ENCODE results near the gene RANBP10. TPM values are rescaled to one million over a fixed set of nuclear protein-coding genes. Genes with fewer than 3 reads are reported as not detected.
A peak's percentile ranks its signal among the peaks of the same experiment; 100 is the strongest.

Gene RANBP10
- total and polyA plus RNA-seq, 4 donors: 9.8 to 15.5 (median 13.8) TPM

GRCh38 chr16:67833030-67833414 lies 26.7 kb upstream of the RANBP10 start:
- Histone ChIP-seq H3K36me3 (ENCODE audit: control insufficient read depth in 4 of 4, insufficient read depth in 3 of 4, low read depth in 1 of 4, low read length in 3 of 4) (peaks cover 0 to 25% (median 19%) of the 10 kb centered on the region in 4 donors), H3K4me1 (ENCODE audit: control insufficient read depth in 4 of 4, insufficient read depth in 4 of 4, low read length in 3 of 4) (peaks cover 4 to 19% (median 10%) of the 10 kb centered on the region in 4 donors), H3K9me3 (ENCODE audit: control insufficient read depth in 4 of 4, low read length in 3 of 4) (no peaks in the 10 kb centered on the region), H3K9ac (ENCODE audit: low read depth in 1 of 2, low read length in 2 of 2) (peak overlapping the region; percentile 74 to 85), H3K4me3 (ENCODE audit: low read depth in 1 of 3, low read length in 3 of 3) (peak overlapping the region; percentile 70 to 88 (median 87)), H3K27ac (ENCODE audit: low read depth in 1 of 2, low read length in 2 of 2) (no peak overlapping the region), H3K27me3 (ENCODE audit: control insufficient read depth in 4 of 4, insufficient read depth in 4 of 4, low read length in 3 of 4) (no peaks in the 10 kb centered on the region)
- no peak for DNase-seq (ENCODE audit: low spot score)
- WGBS: under 1% methylated on average over 3 of the region's 3 CpGs
- TF ChIP-seq NR2F2 (IDR thresholded peaks at IDR 0.05): no peak
- TF ChIP-seq RAD21 (IDR thresholded peaks at IDR 0.05): no peak
- TF ChIP-seq CTCF (IDR thresholded peaks at IDR 0.05; ENCODE audit: low read depth, low read length, missing input control): no peak
- no peak for TF ChIP-seq SP1 (IDR thresholded peaks at IDR 0.05)
- TF ChIP-seq RXRA (IDR thresholded peaks at IDR 0.05): no peak
- no peak for TF ChIP-seq YY1 (IDR thresholded peaks at IDR 0.05)
- TF ChIP-seq FOXA2 (IDR thresholded peaks at IDR 0.05): no peak
- no peak for TF ChIP-seq EGR1 (IDR thresholded peaks at IDR 0.05; ENCODE audit: low read depth in 2 of 2)
- TF ChIP-seq HNF4A (conservative IDR thresholded peaks at IDR 0.05): no peak
- TF ChIP-seq, protein P1, sequence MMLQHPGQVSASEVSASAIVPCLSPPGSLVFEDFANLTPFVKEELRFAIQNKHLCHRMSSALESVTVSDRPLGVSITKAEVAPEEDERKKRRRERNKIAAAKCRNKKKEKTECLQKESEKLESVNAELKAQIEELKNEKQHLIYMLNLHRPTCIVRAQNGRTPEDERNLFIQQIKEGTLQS (IDR thresholded peaks at IDR 0.05): no peak
- no peak for TF ChIP-seq GABPA (IDR thresholded peaks at IDR 0.05 in 1 of 2, conservative IDR thresholded peaks at IDR 0.05 in 1 of 2)
- no peak for TF ChIP-seq JUND (IDR thresholded peaks at IDR 0.05)
- TF ChIP-seq REST (IDR thresholded peaks at IDR 0.05): no peak
- TF ChIP-seq FOXA1 (IDR thresholded peaks at IDR 0.05): no peak
- TF ChIP-seq ZBTB33 (IDR thresholded peaks at IDR 0.05): no peak
- TF ChIP-seq TAF1 (conservative IDR thresholded peaks at IDR 0.05): no peak
- TF ChIP-seq, protein P2, sequence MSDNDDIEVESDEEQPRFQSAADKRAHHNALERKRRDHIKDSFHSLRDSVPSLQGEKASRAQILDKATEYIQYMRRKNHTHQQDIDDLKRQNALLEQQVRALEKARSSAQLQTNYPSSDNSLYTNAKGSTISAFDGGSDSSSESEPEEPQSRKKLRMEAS (IDR thresholded peaks at IDR 0.05): no peak
- TF ChIP-seq HNF4G (IDR thresholded peaks at IDR 0.05): no peak

All from liver (tissue), 9 donors.